B cell (primary cell): ENCODE data around the gene SLC2A9.

ENCODE experiments used
- CTCF ChIP-seq: fragments of 200-600 bp; IDR thresholded peaks from one replicate; pipeline ENCODE4 v1.8.0; 2022; ENCODE audit warnings: antibody characterized with exemption, mild to moderate bottlenecking
- EZH2 ChIP-seq: IDR thresholded peaks from 2 replicates; pipeline ENCODE4 v1.6.1; 2012; ENCODE audit warnings: borderline replicate concordance, low read depth, mild to moderate bottlenecking, moderate library complexity, low read length; ENCODE audit not compliant: insufficient read depth, poor library complexity, severe bottlenecking

DNA sequence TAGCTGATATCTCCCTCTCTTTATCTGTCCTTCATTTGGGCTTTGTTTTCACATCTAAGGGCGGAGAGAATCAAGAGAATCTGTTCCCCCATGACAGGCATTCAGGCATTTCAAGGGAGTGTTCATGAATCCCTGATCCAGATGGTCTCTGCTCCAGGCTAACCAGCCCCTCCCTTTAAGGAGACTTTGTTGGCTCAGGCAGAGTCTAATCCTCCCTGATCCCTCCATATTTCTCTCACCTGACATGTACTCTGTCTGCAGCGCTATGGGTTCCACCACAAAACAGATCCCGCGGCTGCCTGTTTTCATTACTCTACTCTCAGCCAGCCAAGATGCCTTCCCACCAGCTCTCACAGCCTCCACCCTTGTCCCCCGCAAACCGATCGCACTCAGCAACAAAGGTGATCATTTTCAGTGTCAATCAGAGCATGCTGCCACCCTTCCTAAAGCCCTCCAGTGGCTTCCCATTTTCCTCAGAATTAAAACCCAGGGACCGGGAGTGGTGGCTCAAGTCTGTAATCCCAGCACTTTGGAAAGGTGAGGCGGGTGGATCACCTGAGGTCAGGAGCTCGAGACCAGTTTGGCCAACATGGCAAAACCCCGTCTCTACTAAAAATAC is 30.3 kb upstream of the SLC2A9 start:
- TF ChIP-seq CTCF (no peak), EZH2 (no peak)
